IMR-90 (cell line): ENCODE measurements around the gene NR6A1. TPM values are rescaled to one million over a fixed set of nuclear protein-coding genes. Genes with fewer than 3 reads are reported as not detected.

Experiments used
- ATAC-seq: fragments of 200-7000 bp; cut with Tn5 transposase; 2 replicates; pipeline ENCODE4 v1.9.1; 2020; ENCODE audit warnings: low read depth, mild to moderate bottlenecking, moderate library complexity
- BruUV-seq: library from RNA; stranded (reverse); fragments of 400-500 nt; replicated peaks from 2 replicates; lab custom pipeline; 2021; lab: Mats Ljungman, UMichigan
- CTCF ChIA-PET: fragments of 300-600 bp; formaldehyde crosslinking; extraction: SDS; loops from one replicate; lab custom pipeline; 2021; ENCODE audit warnings: antibody characterized with exemption; lab: Yijun Ruan, JAX
- POLR2A ChIA-PET: fragments of 300-600 bp; sonication (Branson Sonifier 250); formaldehyde crosslinking; loops from one replicate; lab custom pipeline; 2022; ENCODE audit warnings: antibody characterized with exemption; ENCODE audit not compliant: unreplicated experiment; lab: Charles Lee
- DNase-seq: peaks from one replicate; pipeline ENCODE4 v3.0.0; 2013
- H2AFZ ChIP-seq: replicated peaks from 2 replicates; pipeline ENCODE3; 2013; ENCODE audit warnings: low read length, mild to moderate bottlenecking; ENCODE audit not compliant: poor library complexity
- H2AK5ac ChIP-seq: 2 replicates; pipeline ENCODE4 v1.6.1; 2013; ENCODE audit warnings: low read depth, low read length, inconsistent platforms
- H2AK9ac ChIP-seq: replicated peaks from 2 replicates; pipeline ENCODE3; 2013; ENCODE audit warnings: mild to moderate bottlenecking, low read depth, low read length, moderate library complexity; ENCODE audit not compliant: poor library complexity
- H2BK120ac ChIP-seq: 2 replicates; pipeline ENCODE4 v1.6.1; 2013; ENCODE audit warnings: low read depth, low read length, inconsistent platforms
- H2BK15ac ChIP-seq: 3 replicates; pipeline ENCODE4 v1.6.1; 2013; ENCODE audit warnings: low read depth, low read length, inconsistent platforms
- H2BK20ac ChIP-seq: 2 replicates; pipeline ENCODE4 v1.6.1; 2013; ENCODE audit warnings: low read depth, mild to moderate bottlenecking, inconsistent platforms, low read length, moderate library complexity
- H2BK5ac ChIP-seq: 2 replicates; pipeline ENCODE4 v1.6.1; 2013; ENCODE audit warnings: mild to moderate bottlenecking, low read depth, low read length, inconsistent platforms; ENCODE audit not compliant: poor library complexity, severe bottlenecking
- H3K14ac ChIP-seq: replicated peaks from 2 replicates; pipeline ENCODE4 v1.6.1; 2013; ENCODE audit warnings: low read depth, low read length, inconsistent platforms
- H3K18ac ChIP-seq: 2 replicates; pipeline ENCODE4 v1.6.1; 2013; ENCODE audit warnings: low read depth, low read length, control low read depth
- H3K23ac ChIP-seq: 2 replicates; pipeline ENCODE4 v1.6.1; 2013; ENCODE audit warnings: low read depth, low read length, inconsistent platforms
- H3K27ac ChIP-seq: 2 replicates; pipeline ENCODE4 v1.5.1; 2013; ENCODE audit warnings: mild to moderate bottlenecking, control low read depth, low read length; ENCODE audit not compliant: insufficient read depth
- H3K27me3 ChIP-seq: 2 replicates; pipeline ENCODE4 v1.6.1; 2013; ENCODE audit warnings: low read length; ENCODE audit not compliant: control insufficient read depth, insufficient read depth
- H3K36me3 ChIP-seq: 2 replicates; pipeline ENCODE4 v1.6.1; 2013; ENCODE audit warnings: low read length, mixed read lengths; ENCODE audit not compliant: control insufficient read depth, insufficient read depth
- H3K4ac ChIP-seq: 2 replicates; pipeline ENCODE4 v1.6.1; 2013; ENCODE audit warnings: low read depth, low read length, inconsistent platforms
- H3K4me1 ChIP-seq: 2 replicates; pipeline ENCODE4 v1.6.1; 2013; ENCODE audit warnings: low read length, mixed read lengths; ENCODE audit not compliant: control insufficient read depth, insufficient read depth
- H3K4me2 ChIP-seq: 2 replicates; pipeline ENCODE4 v1.6.1; 2013; ENCODE audit warnings: low read depth, mild to moderate bottlenecking, control low read depth, low read length, moderate library complexity
- H3K4me3 ChIP-seq: 2 replicates; pipeline ENCODE4 v1.5.1; 2013; ENCODE audit warnings: low read depth, mild to moderate bottlenecking, control low read depth, low read length, moderate library complexity; ENCODE audit not compliant: insufficient read depth
- H3K56ac ChIP-seq: 2 replicates; pipeline ENCODE4 v1.6.1; 2013; ENCODE audit warnings: low read length, inconsistent platforms; ENCODE audit not compliant: insufficient read depth; ENCODE audit errors: extremely low read depth
- H3K79me1 ChIP-seq, 2 experiments: 2 replicates each; pipeline ENCODE4 v1.6.1; 2013; ENCODE audit warnings: low read length in 2 of 2, inconsistent platforms in 1 of 2, low read depth in 1 of 2
- H3K9ac ChIP-seq: 2 replicates; pipeline ENCODE4 v1.6.1; 2013; ENCODE audit warnings: low read depth, low read length, control low read depth
- H3K9me1 ChIP-seq: 2 replicates; pipeline ENCODE4 v1.6.1; 2013; ENCODE audit warnings: low read length, inconsistent platforms; ENCODE audit not compliant: insufficient read depth
- H3K9me3 ChIP-seq: 2 replicates; pipeline ENCODE4 v1.6.1; 2013; ENCODE audit warnings: low read length; ENCODE audit not compliant: control insufficient read depth, insufficient read depth
- H4K20me1 ChIP-seq: 2 replicates; pipeline ENCODE4 v1.6.1; 2013; ENCODE audit warnings: low read length, inconsistent platforms; ENCODE audit not compliant: insufficient read depth
- H4K5ac ChIP-seq: 2 replicates; pipeline ENCODE4 v1.6.1; 2013; ENCODE audit warnings: mild to moderate bottlenecking, low read depth, low read length, control low read depth
- H4K8ac ChIP-seq, 2 experiments: 2 replicates each; pipeline ENCODE4 v1.6.1; 2013; ENCODE audit warnings: low read depth in 2 of 2, low read length in 2 of 2, control low read depth in 1 of 2, inconsistent platforms in 1 of 2
- H4K91ac ChIP-seq: 2 replicates; pipeline ENCODE4 v1.6.1; 2013; ENCODE audit warnings: low read depth, low read length, inconsistent platforms; ENCODE audit not compliant: insufficient read depth
- BHLHE40 ChIP-seq: fragments of 150-350 bp; IDR thresholded peaks from 2 replicates; pipeline ENCODE4 v1.6.1; 2016; ENCODE audit warnings: mild to moderate bottlenecking, low read depth, low read length
- CEBPB ChIP-seq: IDR thresholded peaks from 2 replicates; pipeline ENCODE4 v1.6.1; 2012; ENCODE audit warnings: low read depth, low read length, improper control_type of control experiment
- CHD1 ChIP-seq: IDR thresholded peaks from 2 replicates; pipeline ENCODE4 v1.6.1; 2012; ENCODE audit warnings: low read depth, low read length, improper control_type of control experiment
- FOS ChIP-seq: fragments of 150-350 bp; IDR thresholded peaks from 2 replicates; pipeline ENCODE4 v1.6.1; 2016; ENCODE audit warnings: low read depth, low read length
- MAZ ChIP-seq: IDR thresholded peaks from 2 replicates; pipeline ENCODE4 v1.6.1; 2012; ENCODE audit warnings: low read depth, mild to moderate bottlenecking, low read length, improper control_type of control experiment, moderate library complexity, borderline replicate concordance
- POLR2A ChIP-seq: IDR thresholded peaks from 2 replicates; pipeline ENCODE4 v1.6.1; 2012; ENCODE audit warnings: mild to moderate bottlenecking, low read depth, low read length
- SMC3 ChIP-seq: fragments of 150-350 bp; IDR thresholded peaks from 2 replicates; pipeline ENCODE4 v1.6.1; 2016; ENCODE audit warnings: low read depth, mild to moderate bottlenecking, antibody characterized with exemption, low read length, moderate library complexity
- WGBS, 2 experiments: methylation state at CpG; one replicate each; pipeline versions ENCODE4 v1.1.5 to v1.1.7; 2013; ENCODE audit warnings: missing lambda C conversion rate in 2 of 2; ENCODE audit not compliant: insufficient read length in 1 of 2; ENCODE audit errors: extremely low coverage in 2 of 2; 5-methylcytosine and 5-hydroxymethylcytosine counted together
- dilution Hi-C: fragments of 300-500 bp; cut with HindIII; formaldehyde crosslinking; loops from one replicate; pipeline ENCODE4 v1.14.3; 2018; ENCODE audit warnings: low sequenced_read_pairs; ENCODE audit not compliant: unreplicated experiment
- in situ Hi-C: fragments of 300-500 bp; cut with MboI; formaldehyde crosslinking; loops from 3 replicates; pipeline ENCODE4 v1.14.3; 2019; ENCODE audit warnings: low sequenced_read_pairs, inconsistent platforms, mixed read lengths
- intact Hi-C: fragments of 100-400 bp; cut with micrococcal nuclease; formaldehyde crosslinking; loops from 2 replicates; pipeline ENCODE4 v1.10.0; 2022
- polyA plus RNA-seq, 3 experiments: library from polyadenylated mRNA; depleted of rRNA; stranded (reverse); fragments of >200 nt; gene quantifications; 2 replicates each; pipeline ENCODE4 v1.2.3, GENCODE V29; 2012; ENCODE audit warnings: low replicate concordance in 1 of 3
- total RNA-seq: library from RNA; depleted of rRNA; stranded (reverse); fragments of >200 nt; gene quantifications from 2 replicates; pipeline ENCODE4 v1.2.3, GENCODE V29; 2012
- TF ChIP-seq, protein P1 (sequence below): fragments of 150-350 bp; IDR thresholded peaks from 2 replicates; pipeline ENCODE4 v1.6.1; 2017; ENCODE audit warnings: mild to moderate bottlenecking, antibody characterized with exemption, low read length, low read depth
- TF ChIP-seq, protein P2 (sequence below): conservative IDR thresholded peaks from 2 replicates; pipeline ENCODE4 v1.5.1; 2012; ENCODE audit warnings: mild to moderate bottlenecking, low read depth, low read length, improper control_type of control experiment

The NR6A1 gene
- total and polyA plus RNA-seq, 2 of the 4 experiments (the other 2 are of a cell fraction): 0.14 to 0.36 TPM

GRCh38 chr9:124488641-124489210 lies 282.4 kb downstream of the NR6A1 start:
- Histone ChIP-seq H4K5ac (no peak overlapping the region), H3K4me2 (no peak overlapping the region), H4K20me1 (no peaks in the 10 kb centered on the region), H2AK9ac (no peak overlapping the region), H3K79me1 (no peaks in the 10 kb centered on the region), H3K4ac (no peak overlapping the region), H3K4me3 (no peak overlapping the region), H3K9me1 (no peaks in the 10 kb centered on the region), H4K91ac (no peak overlapping the region), H2BK15ac (no peak overlapping the region), H3K27me3 (peaks cover 74% of the 10 kb centered on the region), H3K9ac (no peak overlapping the region), H4K8ac (no peak overlapping the region), H3K36me3 (no peaks in the 10 kb centered on the region), H2BK5ac (no peak overlapping the region), H3K27ac (no peak overlapping the region), H3K18ac (no peak overlapping the region), H2BK20ac (no peak overlapping the region), H3K9me3 (no peaks in the 10 kb centered on the region), H3K4me1 (no peaks in the 10 kb centered on the region), H2BK120ac (no peak overlapping the region), H3K56ac (no peak overlapping the region), H2AFZ (no peak overlapping the region), H2AK5ac (no peak overlapping the region), H3K14ac (no peak overlapping the region), H3K23ac (no peak overlapping the region)
- ChIA-PET CTCF (no interaction called here), POLR2A (no interaction called here)
- intact Hi-C loops: no loop called here
- dilution Hi-C loops: no loop called here
- no peak for TF ChIP-seq CHD1
- TF ChIP-seq FOS: no peak
- TF ChIP-seq, protein P1, sequence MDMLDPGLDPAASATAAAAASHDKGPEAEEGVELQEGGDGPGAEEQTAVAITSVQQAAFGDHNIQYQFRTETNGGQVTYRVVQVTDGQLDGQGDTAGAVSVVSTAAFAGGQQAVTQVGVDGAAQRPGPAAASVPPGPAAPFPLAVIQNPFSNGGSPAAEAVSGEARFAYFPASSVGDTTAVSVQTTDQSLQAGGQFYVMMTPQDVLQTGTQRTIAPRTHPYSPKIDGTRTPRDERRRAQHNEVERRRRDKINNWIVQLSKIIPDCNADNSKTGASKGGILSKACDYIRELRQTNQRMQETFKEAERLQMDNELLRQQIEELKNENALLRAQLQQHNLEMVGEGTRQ: no peak
- TF ChIP-seq SMC3: no peak
- TF ChIP-seq, protein P2, sequence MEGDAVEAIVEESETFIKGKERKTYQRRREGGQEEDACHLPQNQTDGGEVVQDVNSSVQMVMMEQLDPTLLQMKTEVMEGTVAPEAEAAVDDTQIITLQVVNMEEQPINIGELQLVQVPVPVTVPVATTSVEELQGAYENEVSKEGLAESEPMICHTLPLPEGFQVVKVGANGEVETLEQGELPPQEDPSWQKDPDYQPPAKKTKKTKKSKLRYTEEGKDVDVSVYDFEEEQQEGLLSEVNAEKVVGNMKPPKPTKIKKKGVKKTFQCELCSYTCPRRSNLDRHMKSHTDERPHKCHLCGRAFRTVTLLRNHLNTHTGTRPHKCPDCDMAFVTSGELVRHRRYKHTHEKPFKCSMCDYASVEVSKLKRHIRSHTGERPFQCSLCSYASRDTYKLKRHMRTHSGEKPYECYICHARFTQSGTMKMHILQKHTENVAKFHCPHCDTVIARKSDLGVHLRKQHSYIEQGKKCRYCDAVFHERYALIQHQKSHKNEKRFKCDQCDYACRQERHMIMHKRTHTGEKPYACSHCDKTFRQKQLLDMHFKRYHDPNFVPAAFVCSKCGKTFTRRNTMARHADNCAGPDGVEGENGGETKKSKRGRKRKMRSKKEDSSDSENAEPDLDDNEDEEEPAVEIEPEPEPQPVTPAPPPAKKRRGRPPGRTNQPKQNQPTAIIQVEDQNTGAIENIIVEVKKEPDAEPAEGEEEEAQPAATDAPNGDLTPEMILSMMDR: no peak
- no peak for TF ChIP-seq CEBPB
- TF ChIP-seq MAZ: no peak
- TF ChIP-seq BHLHE40: no peak
- no peak for TF ChIP-seq POLR2A
- 76% methylated on average over 5 of the region's 8 CpGs; no CpG with 5 or more reads in 1 of the 2 experiments for WGBS, 2 experiments
- no TSS peak for BruUV-seq
- DNase-seq (no peak), ATAC-seq (no peak)
- in situ Hi-C loops: no loop called here
